Hindlimb muscle (tissue), 1 donor: ENCODE data around the gene TBL1Y. TPM values are rescaled to one million over a fixed set of nuclear protein-coding genes. Genes with fewer than 3 reads are reported as not detected.
A peak's percentile ranks its signal among the peaks of the same experiment; 100 is the strongest.
"Not testable (repeated sequence)": the region's sequence is repeated elsewhere in the genome, so short reads cannot be mapped to it uniquely, and the experiment has no call there.

Experiments
- DNase-seq: peaks from one replicate; pipeline ENCODE4 v3.0.0-alpha.2; 2013
- polyA plus RNA-seq: library from polyadenylated mRNA; unstranded; fragments of 120-200 nt; gene quantifications from one replicate; pipeline ENCODE4 v1.2.1, GENCODE V29; 2013; ENCODE audit not compliant: insufficient read length

The TBL1Y gene
- polyA plus RNA-seq, 1 donor, result 0.35 TPM

GRCh38 chrY:6974971-6975370, 64.5 kb downstream of the TBL1Y start:
- no peak for DNase-seq

- DNase-seq, result no peak
Observed at GRCh38 chrY:6977783-6978182, 67.3 kb downstream of the TBL1Y start.

GRCh38 chrY:6983221-6983620, 72.7 kb downstream of the TBL1Y start:
- no peak for DNase-seq

- DNase-seq, result no peak
Observed at GRCh38 chrY:6987811-6988210, 77.3 kb downstream of the TBL1Y start.

- DNase-seq, result no peak
Observed at GRCh38 chrY:6989886-6990620, 79.6 kb downstream of the TBL1Y start.

- no peak for DNase-seq
Observed at GRCh38 chrY:6992041-6992440, 81.5 kb downstream of the TBL1Y start.

GRCh38 chrY:6995987-6996386, 85.5 kb downstream of the TBL1Y start:
- no peak for DNase-seq

- DNase-seq, result no peak
Observed at GRCh38 chrY:6997503-6998066, 87.1 kb downstream of the TBL1Y start.

- DNase-seq, result no peak
Observed at GRCh38 chrY:6999905-7000304, 89.4 kb downstream of the TBL1Y start.

- no peak for DNase-seq
Observed at GRCh38 chrY:7002581-7002980, 92.1 kb downstream of the TBL1Y start.

- DNase-seq, result no peak
Observed at GRCh38 chrY:7007911-7008310, 97.4 kb downstream of the TBL1Y start.

GRCh38 chrY:7008578-7009355, 98.3 kb downstream of the TBL1Y start:
- DNase-seq, result no peak

- DNase-seq, result no peak
Observed at GRCh38 chrY:7013051-7013450, 102.6 kb downstream of the TBL1Y start.

GRCh38 chrY:7016521-7016920, 106.0 kb downstream of the TBL1Y start:
- no peak for DNase-seq

GRCh38 chrY:7017244-7018080, 107.0 kb downstream of the TBL1Y start:
- no peak for DNase-seq

GRCh38 chrY:7039037-7039436, 128.5 kb downstream of the TBL1Y start:
- DNase-seq, result no peak

GRCh38 chrY:7040662-7041061, 130.2 kb downstream of the TBL1Y start:
- DNase-seq, result no peak

GRCh38 chrY:7041983-7042382, 131.5 kb downstream of the TBL1Y start:
- no peak for DNase-seq

GRCh38 chrY:7052461-7052860, 142.0 kb downstream of the TBL1Y start:
- DNase-seq, result not testable (repeated sequence)

GRCh38 chrY:7056886-7057285, 146.4 kb downstream of the TBL1Y start:
- no peak for DNase-seq

GRCh38 chrY:7078725-7079124, 168.2 kb downstream of the TBL1Y start:
- DNase-seq, result no peak

- DNase-seq, result not testable (repeated sequence)
Observed at GRCh38 chrY:7080548-7080947, 170.1 kb downstream of the TBL1Y start.

GRCh38 chrY:7085606-7086005, 175.1 kb downstream of the TBL1Y start:
- DNase-seq, result peak; percentile 69
